Fibroblast of pulmonary artery (primary cell): ENCODE measurements around the gene PRKCH.
A peak's percentile ranks its signal among the peaks of the same experiment; 100 is the strongest.

Experiments
- DNase-seq: peaks from one replicate; pipeline ENCODE4 v3.0.0-alpha.2; 2010; ENCODE audit warnings: low read depth
- H3K4me3 ChIP-seq: replicated peaks from 2 replicates; pipeline ENCODE4 v1.5.1; 2011; ENCODE audit warnings: low read depth, mild to moderate bottlenecking, control low read depth, low read length, moderate library complexity
- TF ChIP-seq, protein P1 (sequence below): IDR thresholded peaks from 2 replicates; pipeline ENCODE4 v1.5.1; 2011; ENCODE audit warnings: mild to moderate bottlenecking, control low read depth, low read length, inconsistent platforms; ENCODE audit errors: missing control alignments

PRKCH gene

DNA sequence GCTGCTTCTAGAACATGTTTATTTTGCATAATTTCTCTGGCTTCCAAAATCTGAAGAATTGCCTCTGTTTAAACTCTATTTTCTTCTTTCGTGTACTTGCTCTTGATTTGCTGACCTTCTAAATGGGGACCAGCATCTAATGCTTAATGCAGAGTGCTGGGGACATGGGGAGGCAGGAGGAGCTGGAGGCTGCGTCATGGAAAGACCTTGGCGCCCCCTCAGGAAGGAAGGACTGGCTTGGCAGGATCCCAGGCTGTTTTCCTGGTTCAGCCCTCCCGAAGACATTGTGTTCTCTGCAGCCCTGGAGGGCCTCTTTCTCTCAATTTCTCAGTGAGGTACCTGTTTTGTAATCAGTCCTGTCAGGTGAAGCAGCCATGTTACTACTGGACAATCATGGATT, 5.5 kb downstream of the PRKCH start:
- TF ChIP-seq, protein P1, sequence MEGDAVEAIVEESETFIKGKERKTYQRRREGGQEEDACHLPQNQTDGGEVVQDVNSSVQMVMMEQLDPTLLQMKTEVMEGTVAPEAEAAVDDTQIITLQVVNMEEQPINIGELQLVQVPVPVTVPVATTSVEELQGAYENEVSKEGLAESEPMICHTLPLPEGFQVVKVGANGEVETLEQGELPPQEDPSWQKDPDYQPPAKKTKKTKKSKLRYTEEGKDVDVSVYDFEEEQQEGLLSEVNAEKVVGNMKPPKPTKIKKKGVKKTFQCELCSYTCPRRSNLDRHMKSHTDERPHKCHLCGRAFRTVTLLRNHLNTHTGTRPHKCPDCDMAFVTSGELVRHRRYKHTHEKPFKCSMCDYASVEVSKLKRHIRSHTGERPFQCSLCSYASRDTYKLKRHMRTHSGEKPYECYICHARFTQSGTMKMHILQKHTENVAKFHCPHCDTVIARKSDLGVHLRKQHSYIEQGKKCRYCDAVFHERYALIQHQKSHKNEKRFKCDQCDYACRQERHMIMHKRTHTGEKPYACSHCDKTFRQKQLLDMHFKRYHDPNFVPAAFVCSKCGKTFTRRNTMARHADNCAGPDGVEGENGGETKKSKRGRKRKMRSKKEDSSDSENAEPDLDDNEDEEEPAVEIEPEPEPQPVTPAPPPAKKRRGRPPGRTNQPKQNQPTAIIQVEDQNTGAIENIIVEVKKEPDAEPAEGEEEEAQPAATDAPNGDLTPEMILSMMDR, result no peak
- no peak overlapping the region for H3K4me3 ChIP-seq
- peak; percentile 92 for DNase-seq

DNA sequence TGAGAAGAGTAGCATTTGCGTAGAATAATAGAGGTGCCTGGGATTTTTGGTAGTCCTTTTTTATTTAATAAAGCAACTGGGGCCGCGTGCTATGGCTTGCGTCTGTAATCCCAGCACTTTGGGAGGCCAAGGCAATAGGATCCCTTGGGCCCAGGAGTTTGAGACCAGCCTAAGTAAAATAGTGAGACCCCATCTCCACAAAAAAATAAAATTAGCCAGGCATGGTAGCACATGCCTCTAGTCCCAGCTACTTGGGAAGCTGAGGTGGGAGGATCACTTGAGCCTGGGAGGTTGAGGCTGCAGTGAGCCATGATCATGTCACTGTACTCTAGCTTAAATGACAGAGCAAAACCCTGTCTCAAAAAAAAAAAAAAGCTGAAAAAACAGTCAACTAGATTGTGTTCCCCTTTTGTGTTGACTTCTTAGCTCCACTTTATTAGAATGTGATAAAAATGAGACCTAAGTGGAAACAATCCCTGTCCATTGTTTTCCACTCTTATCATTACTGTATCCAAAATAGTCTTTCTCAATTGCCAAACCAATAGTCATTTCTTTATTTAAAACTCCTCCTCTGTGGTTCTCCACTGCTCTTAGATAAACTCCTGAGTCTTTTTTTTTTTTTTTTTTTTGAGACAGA, 7.4 kb downstream of the PRKCH start:
- no peak for DNase-seq
- TF ChIP-seq, protein P1, result no peak
- H3K4me3 ChIP-seq, result no peak overlapping the region

DNA sequence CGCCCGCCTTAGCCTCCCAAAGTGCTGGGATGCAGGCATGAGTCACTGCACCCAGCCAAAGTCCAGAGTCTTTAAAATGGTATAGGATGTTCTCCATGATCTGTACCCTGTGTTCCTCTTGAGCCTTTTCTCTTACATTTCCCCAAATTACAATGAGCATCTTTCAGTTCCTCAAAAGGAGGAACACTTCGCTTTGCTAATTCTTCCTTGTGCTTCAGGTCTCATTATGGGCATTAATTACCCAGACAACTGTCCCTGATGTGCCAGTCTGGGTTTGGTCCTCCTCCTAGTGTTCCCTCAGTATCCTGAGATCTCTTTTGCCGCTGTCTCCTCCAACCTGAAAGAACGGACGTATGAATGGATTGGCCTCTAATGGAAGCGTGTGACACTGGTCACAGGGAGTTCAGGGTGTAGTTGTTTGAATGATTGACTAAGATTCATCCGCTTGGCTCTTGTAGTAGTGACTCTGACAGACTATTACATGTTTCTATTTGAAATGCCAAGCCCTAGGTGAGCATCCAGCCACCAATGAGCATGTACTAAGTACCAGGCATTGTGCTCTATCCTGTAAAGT, 8.2 kb downstream of the PRKCH start:
- TF ChIP-seq, protein P1, result no peak
- no peak overlapping the region for H3K4me3 ChIP-seq
- no peak for DNase-seq

DNA sequence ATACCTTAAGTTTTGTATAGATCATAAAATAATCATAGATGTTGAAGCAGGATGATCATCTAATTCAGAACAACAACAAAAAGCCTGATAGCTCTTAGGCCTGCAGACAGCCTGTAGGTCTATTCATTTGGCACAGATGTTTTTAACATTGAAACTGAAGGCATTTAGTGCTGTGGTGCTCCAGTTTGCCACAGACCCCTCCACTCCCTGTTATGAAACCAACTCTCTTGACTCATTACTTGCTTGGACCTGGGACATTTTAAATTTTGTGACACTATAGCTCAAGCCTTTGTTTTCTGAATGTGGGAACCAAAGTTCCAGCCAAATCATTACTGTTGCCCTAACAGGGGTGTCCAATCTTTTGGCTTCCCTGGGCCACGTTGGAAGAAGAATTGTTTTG, 9.1 kb downstream of the PRKCH start:
- DNase-seq, result no peak
- H3K4me3 ChIP-seq, result no peak overlapping the region
- TF ChIP-seq, protein P1, result no peak

DNA sequence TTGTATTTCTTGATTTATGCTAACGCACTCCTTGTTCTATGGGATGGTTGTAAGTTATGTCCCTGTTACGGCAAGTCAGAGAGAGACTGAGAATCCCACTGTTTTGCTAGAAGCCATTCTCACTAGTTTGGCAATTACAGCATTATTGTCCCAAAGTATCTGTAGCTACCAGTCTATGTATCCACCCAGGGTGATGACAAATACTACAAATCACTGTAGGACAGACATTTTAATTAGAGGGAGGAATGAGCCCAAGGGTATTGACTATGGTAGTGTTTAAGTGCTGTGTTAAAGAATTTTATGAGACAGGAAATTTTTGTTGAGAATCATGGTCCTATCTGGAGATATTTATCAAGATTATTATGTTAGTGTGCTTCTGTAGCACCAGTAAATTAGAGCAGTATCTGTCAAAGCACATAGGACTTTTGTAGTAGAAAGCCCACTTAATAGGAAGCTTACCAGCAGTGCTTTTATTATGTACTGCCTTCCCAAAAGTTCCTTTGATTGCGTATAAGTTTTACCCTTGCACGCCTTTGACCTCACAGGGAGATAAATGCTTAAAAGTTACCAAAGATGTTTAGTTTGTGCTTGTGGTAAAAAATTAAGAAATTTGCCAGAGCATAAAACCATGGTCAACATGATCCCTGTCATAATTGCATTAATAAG, 10.7 kb downstream of the PRKCH start:
- TF ChIP-seq, protein P1, result no peak
- no peak for DNase-seq
- H3K4me3 ChIP-seq, result no peak overlapping the region

DNA sequence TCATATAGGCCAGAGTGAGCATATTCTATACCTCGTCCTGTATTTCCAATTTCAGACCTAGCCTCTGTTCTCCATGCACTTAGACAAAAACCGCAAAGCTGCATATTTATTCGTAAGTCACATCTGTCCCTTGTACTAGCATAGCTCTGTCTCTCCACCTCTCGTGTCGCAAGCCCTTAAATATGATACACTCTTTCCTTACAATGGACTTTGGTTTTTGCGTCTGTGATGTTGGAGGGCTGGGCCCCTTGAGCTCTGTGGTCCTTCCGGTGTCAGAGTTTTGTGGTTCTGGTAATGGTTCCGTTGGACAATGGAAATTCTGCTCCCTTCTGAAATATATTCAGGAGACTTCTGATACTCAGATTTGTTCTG, 11.3 kb downstream of the PRKCH start:
- no peak for DNase-seq
- TF ChIP-seq, protein P1, result no peak
- H3K4me3 ChIP-seq, result no peak overlapping the region
